Type B pancreatic cell (in vitro differentiated cells): ENCODE results near the gene PRKACG. TPM values are rescaled to one million over a fixed set of nuclear protein-coding genes. Genes with fewer than 3 reads are reported as not detected.
"Not testable (repeated sequence)": the region's sequence is repeated elsewhere in the genome, so short reads cannot be mapped to it uniquely, and the experiment has no call there.

Experiments used
- DNase-seq: peaks from one replicate; pipeline ENCODE4 v3.0.0; 2021; ENCODE audit warnings: mixed read lengths; ENCODE audit not compliant: unreplicated experiment; ENCODE audit errors: extremely low spot score
- H3K27ac Mint-ChIP-seq: 2 replicates; pipeline ENCODE4 v1.8.0; 2021; ENCODE audit warnings: mild to moderate bottlenecking, mixed read lengths
- H3K27me3 Mint-ChIP-seq: 2 replicates; pipeline ENCODE4 v1.8.0; 2021; ENCODE audit warnings: mixed read lengths
- H3K36me3 Mint-ChIP-seq: 2 replicates; pipeline ENCODE4 v1.8.0; 2021; ENCODE audit warnings: mixed read lengths
- H3K4me1 Mint-ChIP-seq: one replicate; pipeline ENCODE4 v1.8.0; 2021; ENCODE audit warnings: mixed read lengths; ENCODE audit not compliant: unreplicated experiment
- H3K4me3 Mint-ChIP-seq: 2 replicates; pipeline ENCODE4 v1.8.0; 2021; ENCODE audit warnings: mild to moderate bottlenecking, mixed read lengths
- H3K9me3 Mint-ChIP-seq: 2 replicates; pipeline ENCODE4 v1.8.0; 2021; ENCODE audit warnings: mixed read lengths
- total RNA-seq: library from RNA; stranded (reverse); gene quantifications from 2 replicates; pipeline ENCODE4 v1.2.1, GENCODE V29; 2021; ENCODE audit warnings: low replicate concordance
- TF ChIP-seq, protein P1 (sequence below): fragments of 200-600 bp; sonication (generic); conservative IDR thresholded peaks from 2 replicates; pipeline ENCODE4 v1.5.0; 2021; ENCODE audit warnings: antibody characterized with exemption, mild to moderate bottlenecking

PRKACG gene
- total RNA-seq, 1 donor from 2014 or later, result not detected

DNA sequence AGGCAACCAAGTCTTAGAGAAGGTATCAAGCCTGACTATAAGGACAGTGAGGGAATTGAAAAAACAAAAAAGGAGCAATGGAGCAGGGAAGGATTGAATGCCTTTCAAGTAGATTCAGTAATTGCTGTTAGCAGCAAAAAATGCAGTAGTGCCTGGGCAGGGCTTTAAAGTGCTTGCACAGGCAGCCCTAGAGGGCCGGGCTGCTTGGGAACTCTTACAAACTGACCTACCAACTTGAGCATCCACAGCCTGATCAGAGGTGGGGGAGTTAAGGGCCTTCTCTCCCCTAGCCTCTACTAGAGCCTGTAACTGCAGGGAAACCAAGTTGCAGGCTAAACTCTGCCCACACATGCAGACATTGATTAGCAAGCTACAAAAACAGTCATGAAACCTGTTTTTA, 41.1 kb upstream of the PRKACG start:
- Mint-ChIP-seq H3K9me3 (no peaks in the 10 kb centered on the region), H3K4me3 (no peak overlapping the region), H3K4me1 (no peaks in the 10 kb centered on the region), H3K27me3 (no peaks in the 10 kb centered on the region), H3K27ac (no peak overlapping the region), H3K36me3 (peaks cover 23% of the 10 kb centered on the region)
- DNase-seq, result no peak
- TF ChIP-seq, protein P1, sequence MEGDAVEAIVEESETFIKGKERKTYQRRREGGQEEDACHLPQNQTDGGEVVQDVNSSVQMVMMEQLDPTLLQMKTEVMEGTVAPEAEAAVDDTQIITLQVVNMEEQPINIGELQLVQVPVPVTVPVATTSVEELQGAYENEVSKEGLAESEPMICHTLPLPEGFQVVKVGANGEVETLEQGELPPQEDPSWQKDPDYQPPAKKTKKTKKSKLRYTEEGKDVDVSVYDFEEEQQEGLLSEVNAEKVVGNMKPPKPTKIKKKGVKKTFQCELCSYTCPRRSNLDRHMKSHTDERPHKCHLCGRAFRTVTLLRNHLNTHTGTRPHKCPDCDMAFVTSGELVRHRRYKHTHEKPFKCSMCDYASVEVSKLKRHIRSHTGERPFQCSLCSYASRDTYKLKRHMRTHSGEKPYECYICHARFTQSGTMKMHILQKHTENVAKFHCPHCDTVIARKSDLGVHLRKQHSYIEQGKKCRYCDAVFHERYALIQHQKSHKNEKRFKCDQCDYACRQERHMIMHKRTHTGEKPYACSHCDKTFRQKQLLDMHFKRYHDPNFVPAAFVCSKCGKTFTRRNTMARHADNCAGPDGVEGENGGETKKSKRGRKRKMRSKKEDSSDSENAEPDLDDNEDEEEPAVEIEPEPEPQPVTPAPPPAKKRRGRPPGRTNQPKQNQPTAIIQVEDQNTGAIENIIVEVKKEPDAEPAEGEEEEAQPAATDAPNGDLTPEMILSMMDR, result no peak

DNA sequence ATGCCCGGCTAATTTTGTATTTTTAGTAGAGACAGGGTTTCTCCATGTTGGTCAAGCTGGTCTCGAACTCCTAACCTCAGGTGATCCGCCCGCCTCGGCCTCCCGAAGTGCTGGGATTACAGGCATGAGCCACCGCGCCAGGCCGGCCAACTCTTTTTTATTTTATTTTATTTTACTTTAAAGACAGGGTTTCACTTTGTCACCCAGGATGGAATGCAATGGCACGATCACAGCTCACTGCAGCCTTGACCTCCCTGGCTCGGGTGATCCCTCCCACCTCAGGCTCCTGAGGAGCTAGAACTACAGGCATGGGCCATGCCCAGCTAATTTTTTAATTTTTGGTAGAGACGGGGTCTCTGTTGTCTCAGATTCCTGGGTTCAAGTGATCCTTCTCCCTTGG, 37.0 kb upstream of the PRKACG start:
- DNase-seq, H3K4me3 Mint-ChIP-seq, H3K4me1 Mint-ChIP-seq, H3K27ac Mint-ChIP-seq, H3K9me3 Mint-ChIP-seq, H3K27me3 Mint-ChIP-seq: not testable (repeated sequence)
- peaks cover 17% of the 10 kb centered on the region for H3K36me3 Mint-ChIP-seq

DNA sequence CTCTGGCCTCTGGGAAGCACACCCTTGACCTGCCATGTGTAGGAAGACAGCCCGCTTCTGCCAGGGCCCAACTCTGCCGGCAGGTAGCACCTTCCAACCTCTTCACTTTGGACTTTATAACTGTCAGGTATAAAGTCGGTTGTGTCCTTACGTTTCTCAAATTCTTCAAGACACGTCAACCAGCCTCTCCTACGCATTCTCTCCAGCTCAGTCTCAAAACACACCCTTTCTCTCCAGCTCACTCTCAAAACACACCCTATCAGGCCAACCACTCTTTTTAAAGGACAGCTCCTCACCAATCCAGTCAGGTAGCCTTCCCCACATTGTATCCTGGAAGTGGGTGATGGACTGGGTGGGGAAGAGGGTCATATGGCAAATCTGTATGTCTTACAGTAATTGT, 35.2 kb upstream of the PRKACG start:
- no peak for DNase-seq

DNA sequence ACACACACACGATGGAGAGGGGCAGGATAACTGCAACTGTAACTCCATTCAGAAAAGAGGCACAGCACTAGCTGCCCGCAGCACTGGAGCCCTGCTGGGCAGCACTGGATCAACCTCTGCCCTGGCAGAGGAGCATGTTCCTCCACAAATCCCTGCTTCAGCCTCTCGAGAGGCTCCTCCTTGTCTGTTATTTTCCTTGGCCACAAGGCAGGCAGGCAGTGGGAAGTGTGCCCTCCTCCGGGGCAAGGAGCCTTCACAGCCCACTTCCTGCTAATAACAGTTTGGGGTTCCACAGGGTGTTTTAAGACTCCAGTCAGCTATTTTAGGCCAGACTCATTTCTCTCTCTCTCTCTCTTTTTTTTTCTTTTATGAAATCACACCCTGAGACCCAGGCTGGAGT, 33.5 kb upstream of the PRKACG start:
- H3K4me3 Mint-ChIP-seq, result no peak overlapping the region
- no peak overlapping the region for H3K27ac Mint-ChIP-seq
- TF ChIP-seq, protein P1, result no peak

More for the DNA sequence above, 35.2 kb upstream of the PRKACG start:
- H3K36me3 Mint-ChIP-seq, result peaks cover 13% of the 10 kb centered on the region
- H3K9me3 Mint-ChIP-seq, result no peaks in the 10 kb centered on the region
- H3K4me1 Mint-ChIP-seq, result peaks cover 21% of the 10 kb centered on the region
- H3K4me3 Mint-ChIP-seq, result no peak overlapping the region
- peak overlapping the region; percentile 74 for H3K27ac Mint-ChIP-seq
- TF ChIP-seq, protein P1, result no peak
- H3K27me3 Mint-ChIP-seq, result no peaks in the 10 kb centered on the region

DNA sequence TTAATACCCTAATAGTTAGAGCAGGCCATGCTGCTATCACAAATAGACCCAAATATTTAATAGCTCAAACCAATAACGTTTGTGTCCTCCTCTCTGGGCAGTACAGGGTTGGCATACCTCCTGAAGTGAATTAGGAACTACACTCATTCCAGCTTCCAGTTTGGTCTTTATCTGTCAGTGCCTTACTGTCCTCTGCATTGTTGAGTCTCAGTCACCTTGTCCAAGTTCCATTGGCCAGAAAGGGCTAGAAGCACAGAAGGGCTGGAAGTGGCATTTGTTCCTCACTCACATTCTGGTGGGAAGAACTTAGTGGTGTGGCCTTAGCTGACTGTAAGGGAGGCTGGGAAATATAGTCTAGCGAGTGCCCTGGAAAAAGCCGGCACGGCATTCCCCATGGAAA, 32.8 kb upstream of the PRKACG start:
- TF ChIP-seq, protein P1, result no peak
- Mint-ChIP-seq H3K4me3 (no peak overlapping the region), H3K27ac (no peak overlapping the region), H3K9me3 (no peaks in the 10 kb centered on the region), H3K4me1 (peaks cover 32% of the 10 kb centered on the region), H3K36me3 (peaks cover 13% of the 10 kb centered on the region), H3K27me3 (no peaks in the 10 kb centered on the region)
- no peak for DNase-seq

More for the DNA sequence above, 33.5 kb upstream of the PRKACG start:
- peaks cover 30% of the 10 kb centered on the region for H3K4me1 Mint-ChIP-seq
- no peaks in the 10 kb centered on the region for H3K9me3 Mint-ChIP-seq
- no peak for DNase-seq
- no peaks in the 10 kb centered on the region for H3K27me3 Mint-ChIP-seq
- peaks cover 13% of the 10 kb centered on the region for H3K36me3 Mint-ChIP-seq

GRCh38 chr9:69045821-69046220, 31.9 kb upstream of the PRKACG start:
- no peak for DNase-seq
- no peak overlapping the region for H3K27ac Mint-ChIP-seq
- H3K4me1 Mint-ChIP-seq, result peaks cover 36% of the 10 kb centered on the region
- peaks cover 17% of the 10 kb centered on the region for H3K36me3 Mint-ChIP-seq
- TF ChIP-seq, protein P1, result no peak
- no peaks in the 10 kb centered on the region for H3K9me3 Mint-ChIP-seq
- H3K4me3 Mint-ChIP-seq, result no peak overlapping the region
- no peaks in the 10 kb centered on the region for H3K27me3 Mint-ChIP-seq
